Measurements from ENCODE around the gene PSTPIP1. TPM values are rescaled to one million over a fixed set of nuclear protein-coding genes. Genes with fewer than 3 reads are reported as not detected.

Gene PSTPIP1
- total and polyA plus RNA-seq, 10 of the 15 experiments (the other 5 are each of a cell fraction or from before 2014, with no cell fraction given), result 0.50 to 29.3 (median 14.5) TPM

DNA sequence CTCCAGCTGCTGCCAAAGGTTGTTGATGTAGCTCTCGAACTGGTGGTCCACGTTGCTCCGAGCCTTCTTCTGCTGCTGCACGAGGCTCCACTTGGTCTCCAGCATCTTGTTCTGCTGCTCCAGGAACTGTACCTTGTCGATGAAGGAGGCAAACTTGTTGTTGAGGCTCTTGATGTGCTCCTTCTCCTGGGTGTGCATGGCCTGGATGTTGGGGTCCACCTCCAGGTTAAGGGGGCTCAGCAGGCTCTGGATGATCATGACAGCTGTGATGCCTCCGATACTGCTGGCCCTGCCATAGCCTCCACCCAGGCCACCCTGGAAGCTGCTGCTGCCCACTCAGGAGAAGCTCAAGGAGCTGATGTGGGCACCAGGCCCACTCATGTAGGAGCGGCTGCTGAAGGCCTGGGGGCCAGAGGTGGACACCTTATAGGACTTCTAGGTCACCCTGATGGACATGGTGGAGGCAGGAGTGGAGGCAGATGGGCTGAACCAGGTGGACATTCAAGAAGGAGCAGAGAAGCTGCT is 14.9 kb upstream of the PSTPIP1 start (continued):
- no peak for TF ChIP-seq SPI1 (IDR thresholded peaks at IDR 0.05; ENCODE audit: borderline replicate concordance, insufficient read depth, low read depth, low read length)
- TF ChIP-seq IKZF1 (conservative IDR thresholded peaks at IDR 0.05), result no peak
- TF ChIP-seq, protein P1, sequence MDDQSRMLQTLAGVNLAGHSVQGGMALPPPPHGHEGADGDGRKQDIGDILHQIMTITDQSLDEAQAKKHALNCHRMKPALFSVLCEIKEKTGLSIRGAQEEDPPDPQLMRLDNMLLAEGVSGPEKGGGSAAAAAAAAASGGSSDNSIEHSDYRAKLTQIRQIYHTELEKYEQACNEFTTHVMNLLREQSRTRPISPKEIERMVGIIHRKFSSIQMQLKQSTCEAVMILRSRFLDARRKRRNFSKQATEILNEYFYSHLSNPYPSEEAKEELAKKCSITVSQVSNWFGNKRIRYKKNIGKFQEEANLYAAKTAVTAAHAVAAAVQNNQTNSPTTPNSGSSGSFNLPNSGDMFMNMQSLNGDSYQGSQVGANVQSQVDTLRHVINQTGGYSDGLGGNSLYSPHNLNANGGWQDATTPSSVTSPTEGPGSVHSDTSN (IDR thresholded peaks at IDR 0.05; ENCODE audit: insufficient replicate concordance, low read depth, low read length), result no peak
- no peak for TF ChIP-seq CREB1 (IDR thresholded peaks at IDR 0.05; ENCODE audit: low read depth)
- TF ChIP-seq NFIC (IDR thresholded peaks at IDR 0.05; ENCODE audit: low read depth, low read length), result no peak
- TF ChIP-seq IKZF2 (IDR thresholded peaks at IDR 0.05), result no peak

DNA sequence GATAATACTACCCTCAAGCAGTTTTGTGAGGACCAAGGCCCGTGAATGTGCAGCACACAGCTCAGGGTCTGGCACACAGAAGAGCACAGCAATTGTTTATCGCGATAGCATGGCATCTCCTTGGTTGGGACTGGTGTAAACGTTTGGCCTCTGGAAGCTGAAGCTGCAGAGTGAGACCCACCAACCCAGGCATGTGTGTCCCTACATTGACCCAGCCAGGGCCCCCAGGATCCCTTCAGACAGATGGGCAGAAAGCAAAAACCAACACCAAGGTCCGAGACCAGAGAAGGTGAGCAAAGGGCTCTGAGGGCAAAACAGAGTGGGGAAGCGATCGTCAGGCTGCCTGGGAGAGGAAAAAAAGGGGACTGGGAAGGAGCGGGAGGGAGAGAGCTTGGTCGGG is 12.6 kb upstream of the PSTPIP1 start:
- Histone ChIP-seq H3K4me2 (ENCODE audit: control insufficient read depth, insufficient read depth) (no peak overlapping the region), H3K27ac (ENCODE audit: control insufficient read depth, insufficient read depth) (no peak overlapping the region), H3K27me3 (replicated peaks in 1 of 2; ENCODE audit: control insufficient read depth in 2 of 2, insufficient read depth in 2 of 2, low read length in 1 of 2) (no peaks in the 10 kb centered on the region; a peak in 1 of 4 replicates), H3K4me1 (ENCODE audit: control insufficient read depth, insufficient read depth, low read length) (peaks cover 13% of the 10 kb centered on the region), H2AFZ (ENCODE audit: control insufficient read depth, low read depth, low read length) (no peak overlapping the region), H3K9ac (ENCODE audit: control insufficient read depth, insufficient read depth, low read length) (no peak overlapping the region), H3K79me2 (ENCODE audit: control insufficient read depth, insufficient read depth, low read length) (no peaks in the 10 kb centered on the region), H3K9me3 (replicated peaks; ENCODE audit: control insufficient read depth, insufficient read depth, low read length) (no peaks in the 10 kb centered on the region; the same call in 2 of the 3 replicates), H3K4me3 (no peak overlapping the region), H3K36me3 (ENCODE audit: control insufficient read depth in 2 of 2, insufficient read depth in 2 of 2, low read length in 1 of 2) (no peaks in the 10 kb centered on the region), H4K20me1 (ENCODE audit: control insufficient read depth, insufficient read depth) (no peaks in the 10 kb centered on the region)
- in situ Hi-C loops (cut with MboI), result no loop called here
- intact Hi-C loops (cut with micrococcal nuclease; ENCODE audit: unreplicated experiment), result loop anchor here (10.0 kb wide), 1 partner anchor 202 kb away; no protein-coding TSS in a partner anchor
- SMC1A ChIA-PET (ENCODE audit: uncharacterized antibody, unreplicated experiment), result interaction anchor here (0.6 to 12.7 kb wide), 6 partner anchors 9 to 1153 kb away, joined by 3 to 99 read pairs (median 4); partner anchors contain the start of gene PSTPIP1
- WGBS (ENCODE audit: insufficient coverage, insufficient replicate concordance, low lambda C conversion rate, missing lambda C conversion rate), result 74% methylated on average over 9 of the region's 9 CpGs
- POLR2A ChIA-PET, result interaction anchor here (1.4 kb wide), 1 partner anchor 12 kb away, joined by 6 read pairs; no protein-coding TSS in a partner anchor
- ATAC-seq, result no peak
- no peak for DNase-seq (ENCODE audit: low read depth, low spot score)
- TF ChIP-seq MEF2B (IDR thresholded peaks at IDR 0.05; ENCODE audit: partially characterized antibody, poor library complexity, severe bottlenecking) (no peak), NFYB (IDR thresholded peaks at IDR 0.05; ENCODE audit: insufficient read depth, low read depth, low read length) (no peak), NFIC (IDR thresholded peaks at IDR 0.05; ENCODE audit: low read depth, low read length) (no peak), RELA (IDR thresholded peaks at IDR 0.05; ENCODE audit: borderline replicate concordance, partially characterized antibody) (no peak), ZNF217 (IDR thresholded peaks at IDR 0.05) (no peak), CBFB (IDR thresholded peaks at IDR 0.05; ENCODE audit: low read depth) (no peak), EZH2 (IDR thresholded peaks at IDR 0.05; ENCODE audit: borderline replicate concordance, control insufficient read depth, low read depth, low read length) (no peak), NR2F1 (conservative IDR thresholded peaks at IDR 0.05) (no peak), SIX5 (IDR thresholded peaks at IDR 0.05; ENCODE audit: low read depth, low read length, severe bottlenecking) (no peak)
- RAD21 ChIA-PET (ENCODE audit: unreplicated experiment), result interaction anchor here (1.1 to 15.6 kb wide), 5 partner anchors 8 to 48 kb away, joined by 4 to 259 read pairs (median 9); no protein-coding TSS in a partner anchor
- FAIRE-seq, result peak; percentile 7
- BruUV-seq (replicated peaks), result no TSS peak
- CTCF ChIA-PET, result interaction anchor here (0.6 to 16.6 kb wide), 3 partner anchors 9 to 54 kb away, joined by 3 to 483 read pairs (median 29); no protein-coding TSS in a partner anchor
